ENCODE results near the gene GATAD2B. TPM values are rescaled to one million over a fixed set of nuclear protein-coding genes. Genes with fewer than 3 reads are reported as not detected.

The GATAD2B gene
- total RNA-seq, 1 experiment from 2014 or later = 46.9 TPM

DNA sequence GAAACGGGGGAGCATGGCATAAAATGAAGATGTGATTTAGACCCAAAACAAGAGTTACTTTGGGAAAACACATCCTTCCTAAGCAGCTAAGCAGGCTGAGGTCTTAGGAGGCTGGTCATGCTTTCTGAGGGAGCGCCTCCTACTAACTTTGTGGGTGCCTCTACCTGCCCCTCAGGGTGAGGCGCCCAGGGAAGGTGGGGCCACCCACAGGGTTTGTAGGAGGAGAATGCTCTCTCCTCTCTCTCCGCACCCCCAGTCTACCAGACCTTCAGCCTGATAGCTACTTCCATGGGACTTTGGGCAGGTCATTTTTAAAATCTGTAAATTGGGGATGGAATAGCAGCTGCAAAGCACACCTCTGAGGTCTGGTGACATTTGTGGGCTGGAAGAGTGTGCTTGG, 123.8 kb downstream of the GATAD2B start:
- DNase-seq (ENCODE audit: low spot score) (no peak), ATAC-seq (no peak)
- CTCF ChIA-PET = interaction anchor here (0.9 to 3.9 kb wide), 4 partner anchors 12 to 188 kb away, joined by 3 to 51 read pairs (median 4); partner anchors contain the start of genes DENND4B and RAB13
- Mint-ChIP-seq H3K9me3 (no peaks in the 10 kb centered on the region), H3K4me1 (peaks cover 22% of the 10 kb centered on the region), H3K27ac (peak overlapping the region; percentile 36; the same call in 1 of the 2 replicates), H3K27me3 (ENCODE audit: low read depth) (no peaks in the 10 kb centered on the region; the same call in 1 of the 2 replicates), H3K36me3 (no peaks in the 10 kb centered on the region; the same call in 1 of the 2 replicates), H3K4me3 (no peak overlapping the region)
- TF ChIP-seq MYBL2 (CRISPR knock-in tag; IDR thresholded peaks at IDR 0.05) = no peak
- TF ChIP-seq, protein P1, sequence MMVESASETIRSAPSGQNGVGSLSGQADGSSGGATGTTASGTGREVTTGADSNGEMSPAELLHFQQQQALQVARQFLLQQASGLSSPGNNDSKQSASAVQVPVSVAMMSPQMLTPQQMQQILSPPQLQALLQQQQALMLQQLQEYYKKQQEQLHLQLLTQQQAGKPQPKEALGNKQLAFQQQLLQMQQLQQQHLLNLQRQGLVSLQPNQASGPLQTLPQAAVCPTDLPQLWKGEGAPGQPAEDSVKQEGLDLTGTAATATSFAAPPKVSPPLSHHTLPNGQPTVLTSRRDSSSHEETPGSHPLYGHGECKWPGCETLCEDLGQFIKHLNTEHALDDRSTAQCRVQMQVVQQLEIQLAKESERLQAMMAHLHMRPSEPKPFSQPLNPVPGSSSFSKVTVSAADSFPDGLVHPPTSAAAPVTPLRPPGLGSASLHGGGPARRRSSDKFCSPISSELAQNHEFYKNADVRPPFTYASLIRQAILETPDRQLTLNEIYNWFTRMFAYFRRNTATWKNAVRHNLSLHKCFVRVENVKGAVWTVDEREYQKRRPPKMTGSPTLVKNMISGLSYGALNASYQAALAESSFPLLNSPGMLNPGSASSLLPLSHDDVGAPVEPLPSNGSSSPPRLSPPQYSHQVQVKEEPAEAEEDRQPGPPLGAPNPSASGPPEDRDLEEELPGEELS (CRISPR knock-in tag; IDR thresholded peaks at IDR 0.05) = no peak
- POLR2A ChIA-PET = interaction anchor here (1.3 kb wide), 1 partner anchor 179 kb away, joined by 3 read pairs; the partner anchor contains the start of gene JTB

DNA sequence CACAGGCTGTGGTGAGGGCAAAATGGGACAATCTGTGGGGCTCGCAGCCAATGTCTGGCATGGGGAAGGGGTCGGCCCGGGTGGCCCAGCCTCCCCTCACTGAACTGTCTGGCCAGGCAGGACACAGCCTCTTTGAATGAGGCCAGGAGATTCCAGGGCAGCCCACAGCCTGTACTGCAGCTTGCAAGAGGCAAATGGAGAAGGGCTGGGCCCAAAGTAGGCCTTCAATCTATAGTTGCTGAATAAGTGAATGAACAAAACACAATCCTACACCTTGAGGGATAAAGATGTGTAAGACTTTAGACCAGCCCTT, 124.3 kb downstream of the GATAD2B start:
- H3K27ac Mint-ChIP-seq = peak overlapping the region; percentile 36

DNA sequence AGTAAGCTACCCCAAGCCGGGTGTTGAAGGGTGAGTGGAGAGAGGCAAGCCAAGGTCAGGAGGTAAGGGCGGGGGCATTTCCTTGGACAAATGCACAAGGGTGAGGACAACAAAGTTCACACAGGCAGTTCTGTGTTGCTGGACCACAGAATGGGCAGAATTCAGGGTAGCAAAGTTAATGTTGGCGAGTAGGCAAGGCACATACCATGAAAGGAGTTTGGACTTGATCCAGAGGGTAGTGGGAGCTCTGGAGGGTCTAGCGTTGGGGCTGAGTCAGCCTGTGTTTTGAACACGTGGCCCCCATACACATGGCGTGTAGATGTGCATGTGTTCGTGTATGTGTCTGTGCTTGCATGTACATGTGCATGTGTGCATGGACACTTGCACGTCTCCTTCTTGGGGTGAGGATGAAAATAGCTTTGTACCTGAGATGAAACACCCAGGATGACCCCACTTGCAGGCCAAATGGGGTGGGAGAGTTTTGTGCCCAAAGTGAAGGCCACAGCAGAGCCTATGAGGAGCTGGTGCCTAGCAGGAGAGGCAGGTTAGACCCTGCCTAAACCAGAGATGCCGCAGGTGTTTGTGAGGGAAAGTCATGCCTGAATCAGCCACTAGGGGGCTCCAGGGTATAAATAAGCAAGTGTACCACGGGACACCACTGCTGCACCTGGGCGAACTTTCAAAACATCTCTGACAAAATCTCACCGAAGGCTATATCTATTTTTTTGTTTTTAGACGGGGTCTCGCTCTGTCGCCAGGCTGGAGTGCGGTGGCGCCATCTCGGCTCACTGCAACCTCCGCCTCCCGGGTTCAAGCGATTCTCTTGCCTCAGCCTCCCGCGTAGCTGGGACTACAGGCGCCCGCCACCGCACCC, 125.7 kb downstream of the GATAD2B start:
- peak; percentile 60 for ATAC-seq
- no peaks in the 10 kb centered on the region for H3K36me3 Mint-ChIP-seq
- peak overlapping the region; percentile 54 for H3K27ac Mint-ChIP-seq

More for the DNA sequence above, 124.3 kb downstream of the GATAD2B start:
- no peaks in the 10 kb centered on the region for H3K36me3 Mint-ChIP-seq
- TF ChIP-seq, protein P2, sequence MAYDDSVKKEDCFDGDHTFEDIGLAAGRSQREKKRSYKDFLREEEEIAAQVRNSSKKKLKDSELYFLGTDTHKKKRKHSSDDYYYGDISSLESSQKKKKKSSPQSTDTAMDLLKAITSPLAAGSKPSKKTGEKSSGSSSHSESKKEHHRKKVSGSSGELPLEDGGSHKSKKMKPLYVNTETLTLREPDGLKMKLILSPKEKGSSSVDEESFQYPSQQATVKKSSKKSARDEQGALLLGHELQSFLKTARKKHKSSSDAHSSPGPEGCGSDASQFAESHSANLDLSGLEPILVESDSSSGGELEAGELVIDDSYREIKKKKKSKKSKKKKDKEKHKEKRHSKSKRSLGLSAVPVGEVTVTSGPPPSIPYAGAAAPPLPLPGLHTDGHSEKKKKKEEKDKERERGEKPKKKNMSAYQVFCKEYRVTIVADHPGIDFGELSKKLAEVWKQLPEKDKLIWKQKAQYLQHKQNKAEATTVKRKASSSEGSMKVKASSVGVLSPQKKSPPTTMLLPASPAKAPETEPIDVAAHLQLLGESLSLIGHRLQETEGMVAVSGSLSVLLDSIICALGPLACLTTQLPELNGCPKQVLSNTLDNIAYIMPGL (CRISPR knock-in tag; IDR thresholded peaks at IDR 0.05) = no peak
- TF ChIP-seq RORB (CRISPR knock-in tag; IDR thresholded peaks at IDR 0.05) (no peak), NR1H2 (CRISPR knock-in tag; IDR thresholded peaks at IDR 0.05) (no peak)
- DNase-seq (ENCODE audit: low spot score) (no peak), ATAC-seq (no peak)
- H3K9me3 Mint-ChIP-seq = no peaks in the 10 kb centered on the region
- no peak overlapping the region for H3K4me3 Mint-ChIP-seq
- H3K4me1 Mint-ChIP-seq = peaks cover 19% of the 10 kb centered on the region
- POLR2A ChIA-PET = interaction anchor here (1.3 kb wide), 1 partner anchor 179 kb away, joined by 3 read pairs; the partner anchor contains the start of gene JTB
- CTCF ChIA-PET = interaction anchor here (0.6 to 3.9 kb wide), 15 partner anchors 9 to 188 kb away, joined by 3 to 51 read pairs (median 4); partner anchors contain the start of genes CREB3L4, DENND4B, JTB and NPR1
- H3K27me3 Mint-ChIP-seq (ENCODE audit: low read depth) = no peaks in the 10 kb centered on the region; the same call in 1 of the 2 replicates

More for the DNA sequence above, 125.7 kb downstream of the GATAD2B start:
- H3K4me3 Mint-ChIP-seq = no peak overlapping the region
- H3K9me3 Mint-ChIP-seq = no peaks in the 10 kb centered on the region
- H3K27me3 Mint-ChIP-seq (ENCODE audit: low read depth) = no peaks in the 10 kb centered on the region; the same call in 1 of the 2 replicates
- ChIA-PET CTCF (interaction anchor here (0.6 to 3.9 kb wide), 29 partner anchors 7 to 538 kb away, joined by 3 to 51 read pairs (median 4); partner anchors contain the start of genes CREB3L4, DENND4B, GATAD2B and INTS3), POLR2A (interaction anchor here (1.1 kb wide), 1 partner anchor 17 kb away, joined by 3 read pairs; no protein-coding TSS in a partner anchor)
- TF ChIP-seq, protein P3, sequence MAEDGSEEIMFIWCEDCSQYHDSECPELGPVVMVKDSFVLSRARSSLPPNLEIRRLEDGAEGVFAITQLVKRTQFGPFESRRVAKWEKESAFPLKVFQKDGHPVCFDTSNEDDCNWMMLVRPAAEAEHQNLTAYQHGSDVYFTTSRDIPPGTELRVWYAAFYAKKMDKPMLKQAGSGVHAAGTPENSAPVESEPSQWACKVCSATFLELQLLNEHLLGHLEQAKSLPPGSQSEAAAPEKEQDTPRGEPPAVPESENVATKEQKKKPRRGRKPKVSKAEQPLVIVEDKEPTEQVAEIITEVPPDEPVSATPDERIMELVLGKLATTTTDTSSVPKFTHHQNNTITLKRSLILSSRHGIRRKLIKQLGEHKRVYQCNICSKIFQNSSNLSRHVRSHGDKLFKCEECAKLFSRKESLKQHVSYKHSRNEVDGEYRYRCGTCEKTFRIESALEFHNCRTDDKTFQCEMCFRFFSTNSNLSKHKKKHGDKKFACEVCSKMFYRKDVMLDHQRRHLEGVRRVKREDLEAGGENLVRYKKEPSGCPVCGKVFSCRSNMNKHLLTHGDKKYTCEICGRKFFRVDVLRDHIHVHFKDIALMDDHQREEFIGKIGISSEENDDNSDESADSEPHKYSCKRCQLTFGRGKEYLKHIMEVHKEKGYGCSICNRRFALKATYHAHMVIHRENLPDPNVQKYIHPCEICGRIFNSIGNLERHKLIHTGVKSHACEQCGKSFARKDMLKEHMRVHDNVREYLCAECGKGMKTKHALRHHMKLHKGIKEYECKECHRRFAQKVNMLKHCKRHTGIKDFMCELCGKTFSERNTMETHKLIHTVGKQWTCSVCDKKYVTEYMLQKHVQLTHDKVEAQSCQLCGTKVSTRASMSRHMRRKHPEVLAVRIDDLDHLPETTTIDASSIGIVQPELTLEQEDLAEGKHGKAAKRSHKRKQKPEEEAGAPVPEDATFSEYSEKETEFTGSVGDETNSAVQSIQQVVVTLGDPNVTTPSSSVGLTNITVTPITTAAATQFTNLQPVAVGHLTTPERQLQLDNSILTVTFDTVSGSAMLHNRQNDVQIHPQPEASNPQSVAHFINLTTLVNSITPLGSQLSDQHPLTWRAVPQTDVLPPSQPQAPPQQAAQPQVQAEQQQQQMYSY (CRISPR knock-in tag; IDR thresholded peaks at IDR 0.05) = no peak
- TF ChIP-seq, protein P4, sequence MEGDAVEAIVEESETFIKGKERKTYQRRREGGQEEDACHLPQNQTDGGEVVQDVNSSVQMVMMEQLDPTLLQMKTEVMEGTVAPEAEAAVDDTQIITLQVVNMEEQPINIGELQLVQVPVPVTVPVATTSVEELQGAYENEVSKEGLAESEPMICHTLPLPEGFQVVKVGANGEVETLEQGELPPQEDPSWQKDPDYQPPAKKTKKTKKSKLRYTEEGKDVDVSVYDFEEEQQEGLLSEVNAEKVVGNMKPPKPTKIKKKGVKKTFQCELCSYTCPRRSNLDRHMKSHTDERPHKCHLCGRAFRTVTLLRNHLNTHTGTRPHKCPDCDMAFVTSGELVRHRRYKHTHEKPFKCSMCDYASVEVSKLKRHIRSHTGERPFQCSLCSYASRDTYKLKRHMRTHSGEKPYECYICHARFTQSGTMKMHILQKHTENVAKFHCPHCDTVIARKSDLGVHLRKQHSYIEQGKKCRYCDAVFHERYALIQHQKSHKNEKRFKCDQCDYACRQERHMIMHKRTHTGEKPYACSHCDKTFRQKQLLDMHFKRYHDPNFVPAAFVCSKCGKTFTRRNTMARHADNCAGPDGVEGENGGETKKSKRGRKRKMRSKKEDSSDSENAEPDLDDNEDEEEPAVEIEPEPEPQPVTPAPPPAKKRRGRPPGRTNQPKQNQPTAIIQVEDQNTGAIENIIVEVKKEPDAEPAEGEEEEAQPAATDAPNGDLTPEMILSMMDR (IDR thresholded peaks at IDR 0.05) = peak; percentile 95
- TF ChIP-seq, protein P5, sequence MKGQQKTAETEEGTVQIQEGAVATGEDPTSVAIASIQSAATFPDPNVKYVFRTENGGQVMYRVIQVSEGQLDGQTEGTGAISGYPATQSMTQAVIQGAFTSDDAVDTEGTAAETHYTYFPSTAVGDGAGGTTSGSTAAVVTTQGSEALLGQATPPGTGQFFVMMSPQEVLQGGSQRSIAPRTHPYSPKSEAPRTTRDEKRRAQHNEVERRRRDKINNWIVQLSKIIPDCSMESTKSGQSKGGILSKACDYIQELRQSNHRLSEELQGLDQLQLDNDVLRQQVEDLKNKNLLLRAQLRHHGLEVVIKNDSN (CRISPR knock-in tag; IDR thresholded peaks at IDR 0.05) = no peak
- TF ChIP-seq ZNF416 (CRISPR knock-in tag; IDR thresholded peaks at IDR 0.05) = 0 out of 2 replicates have a peak, but pooled peaks have one; percentile 22
- TF ChIP-seq TEAD4 (CRISPR knock-in tag; IDR thresholded peaks at IDR 0.05) = no peak
- peak; percentile 82; the same call in 1 of the 2 replicates for TF ChIP-seq ZNF121 (CRISPR knock-in tag; IDR thresholded peaks at IDR 0.05)
- H3K4me1 Mint-ChIP-seq = peaks cover 25% of the 10 kb centered on the region
- DNase-seq (ENCODE audit: low spot score) = peak; percentile 91

Measured in WTC11 (cell line).